H9 (cell line): ENCODE results near the gene DTNBP1. TPM values are rescaled to one million over a fixed set of nuclear protein-coding genes. Genes with fewer than 3 reads are reported as not detected.

ENCODE experiments used
- DNase-seq: peaks from one replicate; pipeline ENCODE4 v3.0.0-alpha.2; 2017
- H2AFZ ChIP-seq: one replicate; pipeline ENCODE4 v1.6.1; 2013; ENCODE audit warnings: mild to moderate bottlenecking, low read length, control low read depth, moderate library complexity
- H2AK5ac ChIP-seq: 2 replicates; pipeline ENCODE4 v1.6.1; 2013; ENCODE audit warnings: low read length, control low read depth, mixed read lengths; ENCODE audit not compliant: insufficient read length
- H2BK120ac ChIP-seq: one replicate; pipeline ENCODE4 v1.6.1; 2013; ENCODE audit warnings: low read depth, mild to moderate bottlenecking, low read length, control low read depth, inconsistent platforms; ENCODE audit not compliant: poor library complexity, severe bottlenecking
- H2BK12ac ChIP-seq: 2 replicates; pipeline ENCODE4 v1.6.1; 2013; ENCODE audit warnings: low read length, control low read depth, mixed read lengths, low read depth; ENCODE audit not compliant: insufficient read length
- H2BK15ac ChIP-seq: 2 replicates; pipeline ENCODE4 v1.6.1; 2013; ENCODE audit warnings: low read depth, low read length, control low read depth
- H2BK20ac ChIP-seq: one replicate; pipeline ENCODE4 v1.6.1; 2013; ENCODE audit warnings: low read depth, mild to moderate bottlenecking, low read length, control low read depth, inconsistent platforms; ENCODE audit not compliant: poor library complexity, severe bottlenecking
- H2BK5ac ChIP-seq: 2 replicates; pipeline ENCODE4 v1.6.1; 2013; ENCODE audit warnings: low read length, control low read depth, mixed read lengths; ENCODE audit not compliant: insufficient read length
- H3K14ac ChIP-seq: 2 replicates; pipeline ENCODE4 v1.6.1; 2013; ENCODE audit warnings: low read length, control low read depth; ENCODE audit not compliant: insufficient read depth
- H3K18ac ChIP-seq: 2 replicates; pipeline ENCODE4 v1.6.1; 2013; ENCODE audit warnings: low read depth, mild to moderate bottlenecking, mixed read lengths, low read length, control low read depth; ENCODE audit not compliant: insufficient read length
- H3K23ac ChIP-seq: 2 replicates; pipeline ENCODE4 v1.6.1; 2013; ENCODE audit warnings: low read length, control low read depth, mixed read lengths, low read depth; ENCODE audit not compliant: insufficient read length
- H3K23me2 ChIP-seq: 2 replicates; pipeline ENCODE4 v1.6.1; 2013; ENCODE audit warnings: low read depth, mild to moderate bottlenecking, mixed read lengths, low read length, control low read depth; ENCODE audit not compliant: insufficient read length, poor library complexity, severe bottlenecking
- H3K27ac ChIP-seq: 2 replicates; pipeline ENCODE4 v1.5.1; 2013; ENCODE audit warnings: low read length, control low read depth, mixed read lengths, low read depth; ENCODE audit not compliant: insufficient read length
- H3K27me3 ChIP-seq: 2 replicates; pipeline ENCODE4 v1.6.1; 2013; ENCODE audit warnings: low read length, control low read depth, inconsistent platforms; ENCODE audit not compliant: insufficient read depth
- H3K4ac ChIP-seq: 2 replicates; pipeline ENCODE4 v1.6.1; 2013; ENCODE audit warnings: low read depth, mild to moderate bottlenecking, control low read depth, inconsistent platforms, low read length, moderate library complexity
- H3K4me1 ChIP-seq: 2 replicates; pipeline ENCODE4 v1.6.1; 2013; ENCODE audit warnings: low read length, control low read depth, inconsistent platforms; ENCODE audit not compliant: insufficient read depth
- H3K4me2 ChIP-seq: 2 replicates; pipeline ENCODE4 v1.6.1; 2013; ENCODE audit warnings: low read length, control low read depth, mixed read lengths; ENCODE audit not compliant: insufficient read length, insufficient read depth
- H3K56ac ChIP-seq: 2 replicates; pipeline ENCODE4 v1.6.1; 2013; ENCODE audit warnings: low read depth, mild to moderate bottlenecking, mixed read lengths, low read length, control low read depth; ENCODE audit not compliant: insufficient read length
- H3K79me1 ChIP-seq: 2 replicates; pipeline ENCODE4 v1.6.1; 2013; ENCODE audit warnings: low read depth, mild to moderate bottlenecking, moderate library complexity, low read length, control low read depth, inconsistent platforms; ENCODE audit not compliant: insufficient read depth, poor library complexity, severe bottlenecking
- H3K79me2 ChIP-seq: 2 replicates; pipeline ENCODE4 v1.6.1; 2013; ENCODE audit warnings: low read length, control low read depth, inconsistent platforms; ENCODE audit not compliant: insufficient read depth
- H3K9ac ChIP-seq: 2 replicates; pipeline ENCODE4 v1.6.1; 2013; ENCODE audit warnings: low read length, control low read depth, mixed read lengths; ENCODE audit not compliant: insufficient read length; ENCODE audit errors: extremely low read depth
- H3K9me3 ChIP-seq: one replicate; pipeline ENCODE4 v1.6.1; 2013; ENCODE audit warnings: low read depth, low read length, inconsistent platforms; ENCODE audit not compliant: control insufficient read depth
- H3T11ph ChIP-seq: one replicate; pipeline ENCODE4 v1.6.1; 2013; ENCODE audit warnings: mild to moderate bottlenecking, low read length, control low read depth, inconsistent platforms
- H4K20me1 ChIP-seq: one replicate; pipeline ENCODE4 v1.6.1; 2013; ENCODE audit not compliant: control insufficient read depth, insufficient read length, insufficient read depth
- H4K5ac ChIP-seq: 2 replicates; pipeline ENCODE4 v1.6.1; 2013; ENCODE audit warnings: low read depth, mild to moderate bottlenecking, mixed read lengths, low read length, control low read depth; ENCODE audit not compliant: insufficient read length
- H4K8ac ChIP-seq: replicated peaks from 2 replicates; pipeline ENCODE4 v1.6.1; 2013; ENCODE audit warnings: low read length, control low read depth, mixed read lengths, low read depth; ENCODE audit not compliant: insufficient read length
- H4K91ac ChIP-seq: 2 replicates; pipeline ENCODE4 v1.6.1; 2013; ENCODE audit warnings: low read depth, mild to moderate bottlenecking, moderate library complexity, mixed read lengths, low read length, control low read depth; ENCODE audit not compliant: insufficient read length
- H3K27ac Mint-ChIP-seq, 3 experiments: 2 replicates in 2 of 3; 3 replicates in 1 of 3; pipeline ENCODE4 v1.8.0; 2020 to 2021; ENCODE audit warnings: mixed read lengths in 3 of 3, mild to moderate bottlenecking in 1 of 3, moderate library complexity in 1 of 3
- H3K27me3 Mint-ChIP-seq: 2 replicates; pipeline ENCODE4 v1.8.0; 2021; ENCODE audit warnings: low read depth, mild to moderate bottlenecking, moderate library complexity, mixed read lengths
- H3K36me3 Mint-ChIP-seq, 3 experiments: 2 replicates in 2 of 3; 3 replicates in 1 of 3; pipeline ENCODE4 v1.8.0; 2020 to 2021; ENCODE audit warnings: low read depth in 3 of 3, mixed read lengths in 3 of 3; ENCODE audit not compliant: insufficient read depth in 1 of 3
- H3K4me1 Mint-ChIP-seq, 2 experiments: 2 replicates each; pipeline ENCODE4 v1.8.0; 2020; ENCODE audit warnings: mixed read lengths in 2 of 2
- H3K4me3 Mint-ChIP-seq, 2 experiments: 2 replicates in 1 of 2; 3 replicates in 1 of 2; pipeline ENCODE4 v1.8.0; 2020 to 2021; ENCODE audit warnings: mild to moderate bottlenecking in 2 of 2, mixed read lengths in 2 of 2, moderate library complexity in 1 of 2
- H3K9me3 Mint-ChIP-seq, 2 experiments: 2 replicates in 1 of 2; 3 replicates in 1 of 2; pipeline ENCODE4 v1.8.0; 2020; ENCODE audit warnings: mild to moderate bottlenecking in 2 of 2, mixed read lengths in 2 of 2, moderate library complexity in 1 of 2
- WGBS: extraction: QIAGEN DNeasy Blood & Tissue Kit; methylation state at CpG from one replicate; pipeline ENCODE4 v1.1.7; 2013; ENCODE audit warnings: missing lambda C conversion rate, low lambda C conversion rate, mixed read lengths; ENCODE audit not compliant: insufficient read length; ENCODE audit errors: extremely low coverage; 5-methylcytosine and 5-hydroxymethylcytosine counted together
- total RNA-seq: library from RNA; stranded (reverse); gene quantifications from 2 replicates; pipeline ENCODE4 v1.2.1, GENCODE V29; 2021
- TF ChIP-seq, protein P1 (sequence below): fragments of 200-600 bp; sonication (generic); conservative IDR thresholded peaks from 3 replicates; pipeline ENCODE4 v1.8.0; 2021; ENCODE audit warnings: antibody characterized with exemption, mild to moderate bottlenecking

DTNBP1 gene
- total RNA-seq, 1 experiment from 2014 or later = 12.9 TPM

DNA sequence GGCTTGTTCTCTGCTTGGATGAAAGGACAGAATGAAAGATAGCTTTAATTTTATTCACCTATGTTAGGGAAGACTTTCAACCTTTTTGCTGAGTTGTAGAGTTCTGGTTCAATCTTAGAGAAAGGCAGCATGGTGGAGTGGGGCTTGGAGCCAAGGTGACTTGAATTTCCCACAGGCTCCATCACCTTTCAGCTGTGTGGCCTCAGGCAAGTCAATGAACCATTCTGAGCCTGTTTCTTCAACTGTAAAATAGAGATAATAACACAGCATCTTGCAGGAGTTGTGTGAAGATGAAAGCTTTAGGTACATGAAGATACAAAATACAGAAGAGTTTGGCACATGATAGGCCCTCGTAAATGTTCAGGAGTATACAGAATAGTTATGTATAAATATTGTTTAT is 19.1 kb upstream of the DTNBP1 start:
- Histone ChIP-seq H2BK20ac (no peak overlapping the region), H2BK15ac (no peak overlapping the region), H3K4ac (no peak overlapping the region), H3K23ac (no peak overlapping the region), H2BK120ac (no peak overlapping the region), H4K20me1 (no peaks in the 10 kb centered on the region), H2BK12ac (no peak overlapping the region), H3K27me3 (no peaks in the 10 kb centered on the region), H2AFZ (no peak overlapping the region), H3K14ac (no peak overlapping the region), H3K27ac (no peak overlapping the region), H3K4me1 (no peaks in the 10 kb centered on the region; the same call in 1 of the 2 replicates), H2AK5ac (no peak overlapping the region), H3K9ac (no peak overlapping the region), H3K9me3 (no peaks in the 10 kb centered on the region), H3T11ph (no peak overlapping the region), H3K4me2 (no peak overlapping the region), H4K91ac (no peak overlapping the region), H4K5ac (no peak overlapping the region), H3K79me2 (no peaks in the 10 kb centered on the region), H2BK5ac (no peak overlapping the region), H4K8ac (no peak overlapping the region), H3K56ac (no peak overlapping the region), H3K79me1 (no peaks in the 10 kb centered on the region), H3K18ac (no peak overlapping the region), H3K23me2 (no peaks in the 10 kb centered on the region)
- peaks cover 0 to 5% (median 2%) of the 10 kb centered on the region in 3 experiments; a peak in 2 of 7 replicates for H3K36me3 Mint-ChIP-seq
- H3K27ac Mint-ChIP-seq = no peak overlapping the region
- peaks cover 12 to 19% of the 10 kb centered on the region in 2 experiments for H3K4me1 Mint-ChIP-seq
- TF ChIP-seq, protein P1, sequence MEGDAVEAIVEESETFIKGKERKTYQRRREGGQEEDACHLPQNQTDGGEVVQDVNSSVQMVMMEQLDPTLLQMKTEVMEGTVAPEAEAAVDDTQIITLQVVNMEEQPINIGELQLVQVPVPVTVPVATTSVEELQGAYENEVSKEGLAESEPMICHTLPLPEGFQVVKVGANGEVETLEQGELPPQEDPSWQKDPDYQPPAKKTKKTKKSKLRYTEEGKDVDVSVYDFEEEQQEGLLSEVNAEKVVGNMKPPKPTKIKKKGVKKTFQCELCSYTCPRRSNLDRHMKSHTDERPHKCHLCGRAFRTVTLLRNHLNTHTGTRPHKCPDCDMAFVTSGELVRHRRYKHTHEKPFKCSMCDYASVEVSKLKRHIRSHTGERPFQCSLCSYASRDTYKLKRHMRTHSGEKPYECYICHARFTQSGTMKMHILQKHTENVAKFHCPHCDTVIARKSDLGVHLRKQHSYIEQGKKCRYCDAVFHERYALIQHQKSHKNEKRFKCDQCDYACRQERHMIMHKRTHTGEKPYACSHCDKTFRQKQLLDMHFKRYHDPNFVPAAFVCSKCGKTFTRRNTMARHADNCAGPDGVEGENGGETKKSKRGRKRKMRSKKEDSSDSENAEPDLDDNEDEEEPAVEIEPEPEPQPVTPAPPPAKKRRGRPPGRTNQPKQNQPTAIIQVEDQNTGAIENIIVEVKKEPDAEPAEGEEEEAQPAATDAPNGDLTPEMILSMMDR = no peak
- no peak for DNase-seq
- WGBS = no CpG with 5 or more reads among the region's 1 CpG
- H3K4me3 Mint-ChIP-seq = no peak overlapping the region
- H3K27me3 Mint-ChIP-seq = peaks cover 5% of the 10 kb centered on the region
- H3K9me3 Mint-ChIP-seq = peaks cover 3 to 8% of the 10 kb centered on the region in 2 experiments; a peak in 4 of 5 replicates
